Peyer's patch (tissue), 4 donors: ENCODE results near the gene KPNA4.
"Not testable (repeated sequence)": the region's sequence is repeated elsewhere in the genome, so short reads cannot be mapped to it uniquely, and the experiment has no call there.

ENCODE experiments used
- POLR2A ChIP-seq, 2 donors: fragments of 450-650 bp; IDR thresholded peaks; one replicate each; pipeline ENCODE4 v1.5.1; 2017; ENCODE audit warnings: antibody characterized with exemption in 2 of 2, mild to moderate bottlenecking in 2 of 2, moderate library complexity in 2 of 2
- TF ChIP-seq, protein P1 (sequence below), 6 experiments: fragments of 450-650 bp in 4 of 6; fragments of 200-600 bp in 2 of 6; sonication (generic) in 1 of 6; IDR thresholded peaks; one replicate each; pipeline ENCODE4 v1.5.1; 2017 to 2019; ENCODE audit warnings: antibody characterized with exemption in 6 of 6, mild to moderate bottlenecking in 3 of 6, moderate library complexity in 1 of 6

GRCh38 chr3:160603845-160604244 lies 38.5 kb upstream of the KPNA4 start:
- TF ChIP-seq, protein P1, sequence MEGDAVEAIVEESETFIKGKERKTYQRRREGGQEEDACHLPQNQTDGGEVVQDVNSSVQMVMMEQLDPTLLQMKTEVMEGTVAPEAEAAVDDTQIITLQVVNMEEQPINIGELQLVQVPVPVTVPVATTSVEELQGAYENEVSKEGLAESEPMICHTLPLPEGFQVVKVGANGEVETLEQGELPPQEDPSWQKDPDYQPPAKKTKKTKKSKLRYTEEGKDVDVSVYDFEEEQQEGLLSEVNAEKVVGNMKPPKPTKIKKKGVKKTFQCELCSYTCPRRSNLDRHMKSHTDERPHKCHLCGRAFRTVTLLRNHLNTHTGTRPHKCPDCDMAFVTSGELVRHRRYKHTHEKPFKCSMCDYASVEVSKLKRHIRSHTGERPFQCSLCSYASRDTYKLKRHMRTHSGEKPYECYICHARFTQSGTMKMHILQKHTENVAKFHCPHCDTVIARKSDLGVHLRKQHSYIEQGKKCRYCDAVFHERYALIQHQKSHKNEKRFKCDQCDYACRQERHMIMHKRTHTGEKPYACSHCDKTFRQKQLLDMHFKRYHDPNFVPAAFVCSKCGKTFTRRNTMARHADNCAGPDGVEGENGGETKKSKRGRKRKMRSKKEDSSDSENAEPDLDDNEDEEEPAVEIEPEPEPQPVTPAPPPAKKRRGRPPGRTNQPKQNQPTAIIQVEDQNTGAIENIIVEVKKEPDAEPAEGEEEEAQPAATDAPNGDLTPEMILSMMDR (IDR thresholded peaks at IDR 0.05): not testable (repeated sequence)
- TF ChIP-seq POLR2A (IDR thresholded peaks at IDR 0.05): not testable (repeated sequence)
